ENCODE measurements around the gene ATP6V1G3. TPM values are rescaled to one million over a fixed set of nuclear protein-coding genes. Genes with fewer than 3 reads are reported as not detected.

The ATP6V1G3 gene
- total RNA-seq, 1 donor from 2014 or later, result not detected

GRCh38 chr1:198574325-198574724 is 33.8 kb upstream of the ATP6V1G3 start:
- H3K4me1 Mint-ChIP-seq, result no peaks in the 10 kb centered on the region
- no peaks in the 10 kb centered on the region for H3F3A ChIP-seq (ENCODE audit: low read depth)
- H3K36me3 ChIP-seq, result no peaks in the 10 kb centered on the region
- H3K9ac ChIP-seq, result no peak overlapping the region
- H3K79me2 ChIP-seq (ENCODE audit: low read depth), result no peaks in the 10 kb centered on the region
- H3K27ac Mint-ChIP-seq, result no peak overlapping the region
- no peaks in the 10 kb centered on the region for H3K27me3 Mint-ChIP-seq (ENCODE audit: insufficient read depth, low read depth)
- H3K4me1 ChIP-seq, result no peaks in the 10 kb centered on the region
- H3K4me3 Mint-ChIP-seq, result no peak overlapping the region
- H3K36me3 Mint-ChIP-seq, result no peaks in the 10 kb centered on the region
- H3K27me3 ChIP-seq, result no peaks in the 10 kb centered on the region
- H3K4me3 ChIP-seq, result no peak overlapping the region
- TF ChIP-seq EZH2phosphoT487 (IDR thresholded peaks at IDR 0.05) (no peak), EZH2 (IDR thresholded peaks at IDR 0.05) (no peak)
- TF ChIP-seq, protein P1, sequence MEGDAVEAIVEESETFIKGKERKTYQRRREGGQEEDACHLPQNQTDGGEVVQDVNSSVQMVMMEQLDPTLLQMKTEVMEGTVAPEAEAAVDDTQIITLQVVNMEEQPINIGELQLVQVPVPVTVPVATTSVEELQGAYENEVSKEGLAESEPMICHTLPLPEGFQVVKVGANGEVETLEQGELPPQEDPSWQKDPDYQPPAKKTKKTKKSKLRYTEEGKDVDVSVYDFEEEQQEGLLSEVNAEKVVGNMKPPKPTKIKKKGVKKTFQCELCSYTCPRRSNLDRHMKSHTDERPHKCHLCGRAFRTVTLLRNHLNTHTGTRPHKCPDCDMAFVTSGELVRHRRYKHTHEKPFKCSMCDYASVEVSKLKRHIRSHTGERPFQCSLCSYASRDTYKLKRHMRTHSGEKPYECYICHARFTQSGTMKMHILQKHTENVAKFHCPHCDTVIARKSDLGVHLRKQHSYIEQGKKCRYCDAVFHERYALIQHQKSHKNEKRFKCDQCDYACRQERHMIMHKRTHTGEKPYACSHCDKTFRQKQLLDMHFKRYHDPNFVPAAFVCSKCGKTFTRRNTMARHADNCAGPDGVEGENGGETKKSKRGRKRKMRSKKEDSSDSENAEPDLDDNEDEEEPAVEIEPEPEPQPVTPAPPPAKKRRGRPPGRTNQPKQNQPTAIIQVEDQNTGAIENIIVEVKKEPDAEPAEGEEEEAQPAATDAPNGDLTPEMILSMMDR (IDR thresholded peaks at IDR 0.05), result no peak
- H2AFZ ChIP-seq (replicated peaks), result no peak overlapping the region
- no peak for DNase-seq (ENCODE audit: low spot score)
- no peak overlapping the region for H3K27ac ChIP-seq
- H3K9me3 ChIP-seq (ENCODE audit: low read depth), result no peaks in the 10 kb centered on the region
- H4K20me1 ChIP-seq (ENCODE audit: low read depth), result no peaks in the 10 kb centered on the region
- no peaks in the 10 kb centered on the region for H3K9me3 Mint-ChIP-seq
- H3K4me2 ChIP-seq, result no peak overlapping the region

DNA sequence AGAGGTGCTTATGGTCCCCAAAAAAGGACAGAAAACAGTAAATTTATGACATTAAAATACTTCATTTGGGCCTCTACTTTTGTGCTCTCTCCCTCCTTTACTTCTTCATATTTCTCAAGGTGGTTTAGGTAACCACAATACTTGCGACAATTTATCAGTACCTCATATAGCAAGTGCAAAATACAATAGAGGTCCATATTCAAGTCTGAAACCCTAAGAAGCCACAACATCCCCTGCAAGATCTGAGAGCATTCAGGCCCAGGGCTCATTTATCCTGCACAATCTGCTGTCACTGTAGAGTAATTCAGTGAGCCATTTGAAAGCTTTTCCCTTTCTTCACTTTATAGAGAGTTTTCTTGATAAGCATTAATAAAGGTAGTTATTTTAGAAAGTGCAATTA is 24.2 kb upstream of the ATP6V1G3 start:
- Mint-ChIP-seq H3K27ac (no peak overlapping the region), H3K9me3 (peaks cover 2% of the 10 kb centered on the region), H3K4me3 (no peak overlapping the region), H3K4me1 (no peaks in the 10 kb centered on the region), H3K27me3 (ENCODE audit: insufficient read depth, low read depth) (no peaks in the 10 kb centered on the region), H3K36me3 (no peaks in the 10 kb centered on the region)
- H3K4me2 ChIP-seq, result no peak overlapping the region
- DNase-seq (ENCODE audit: low spot score), result no peak
- H3K9ac ChIP-seq, result no peak overlapping the region
- no peaks in the 10 kb centered on the region for H3K36me3 ChIP-seq
- no peaks in the 10 kb centered on the region for H3K79me2 ChIP-seq (ENCODE audit: low read depth)
- no peak overlapping the region for H2AFZ ChIP-seq (replicated peaks)
- H3K27me3 ChIP-seq, result no peaks in the 10 kb centered on the region
- no peak overlapping the region for H3K4me3 ChIP-seq
- no peaks in the 10 kb centered on the region for H3K4me1 ChIP-seq
- no peak for TF ChIP-seq EZH2 (IDR thresholded peaks at IDR 0.05)
- TF ChIP-seq EZH2phosphoT487 (IDR thresholded peaks at IDR 0.05), result no peak
- TF ChIP-seq, protein P1 (IDR thresholded peaks at IDR 0.05), result no peak
- H3K27ac ChIP-seq, result no peak overlapping the region
- H4K20me1 ChIP-seq (ENCODE audit: low read depth), result no peaks in the 10 kb centered on the region
- no peaks in the 10 kb centered on the region for H3K9me3 ChIP-seq (ENCODE audit: low read depth)
- H3F3A ChIP-seq (ENCODE audit: low read depth), result no peaks in the 10 kb centered on the region

GRCh38 chr1:198564157-198564556 is 23.7 kb upstream of the ATP6V1G3 start:
- no peak overlapping the region for H3K4me2 ChIP-seq
- H3K9me3 ChIP-seq (ENCODE audit: low read depth), result no peaks in the 10 kb centered on the region
- no peak for DNase-seq (ENCODE audit: low spot score)
- TF ChIP-seq EZH2phosphoT487 (IDR thresholded peaks at IDR 0.05) (no peak), EZH2 (IDR thresholded peaks at IDR 0.05) (no peak)
- TF ChIP-seq, protein P1 (IDR thresholded peaks at IDR 0.05), result no peak
- Mint-ChIP-seq H3K4me1 (no peaks in the 10 kb centered on the region), H3K27ac (no peak overlapping the region), H3K4me3 (no peak overlapping the region), H3K36me3 (no peaks in the 10 kb centered on the region), H3K9me3 (peaks cover 2% of the 10 kb centered on the region), H3K27me3 (ENCODE audit: insufficient read depth, low read depth) (no peaks in the 10 kb centered on the region)
- no peak overlapping the region for H3K4me3 ChIP-seq
- no peaks in the 10 kb centered on the region for H3K4me1 ChIP-seq
- H3K9ac ChIP-seq, result no peak overlapping the region
- H3K36me3 ChIP-seq, result no peaks in the 10 kb centered on the region
- no peaks in the 10 kb centered on the region for H4K20me1 ChIP-seq (ENCODE audit: low read depth)
- no peak overlapping the region for H3K27ac ChIP-seq
- no peak overlapping the region for H2AFZ ChIP-seq (replicated peaks)
- no peaks in the 10 kb centered on the region for H3K27me3 ChIP-seq
- H3K79me2 ChIP-seq (ENCODE audit: low read depth), result no peaks in the 10 kb centered on the region
- no peaks in the 10 kb centered on the region for H3F3A ChIP-seq (ENCODE audit: low read depth)
